GM19468 (cell line): ENCODE data around the gene PGF.
"Not testable (repeated sequence)": the region's sequence is repeated elsewhere in the genome, so short reads cannot be mapped to it uniquely, and the experiment has no call there.

Experiments
- ATAC-seq: cut with Tn5 transposase; IDR thresholded peaks from one replicate; pipeline ENCODE4 v1.9.1; 2021; ENCODE audit warnings: mild to moderate bottlenecking, moderate library complexity, moderate number of reproducible peaks; ENCODE audit not compliant: unreplicated experiment; ENCODE audit errors: extremely low read depth

PGF gene

GRCh38 chr14:74955229-74956026 is at the start of gene PGF:
Gene PGF (minus strand): TSS chr14:74955597. CDS start chr14:74955242, 355 bp downstream.
- ATAC-seq = no peak

DNA sequence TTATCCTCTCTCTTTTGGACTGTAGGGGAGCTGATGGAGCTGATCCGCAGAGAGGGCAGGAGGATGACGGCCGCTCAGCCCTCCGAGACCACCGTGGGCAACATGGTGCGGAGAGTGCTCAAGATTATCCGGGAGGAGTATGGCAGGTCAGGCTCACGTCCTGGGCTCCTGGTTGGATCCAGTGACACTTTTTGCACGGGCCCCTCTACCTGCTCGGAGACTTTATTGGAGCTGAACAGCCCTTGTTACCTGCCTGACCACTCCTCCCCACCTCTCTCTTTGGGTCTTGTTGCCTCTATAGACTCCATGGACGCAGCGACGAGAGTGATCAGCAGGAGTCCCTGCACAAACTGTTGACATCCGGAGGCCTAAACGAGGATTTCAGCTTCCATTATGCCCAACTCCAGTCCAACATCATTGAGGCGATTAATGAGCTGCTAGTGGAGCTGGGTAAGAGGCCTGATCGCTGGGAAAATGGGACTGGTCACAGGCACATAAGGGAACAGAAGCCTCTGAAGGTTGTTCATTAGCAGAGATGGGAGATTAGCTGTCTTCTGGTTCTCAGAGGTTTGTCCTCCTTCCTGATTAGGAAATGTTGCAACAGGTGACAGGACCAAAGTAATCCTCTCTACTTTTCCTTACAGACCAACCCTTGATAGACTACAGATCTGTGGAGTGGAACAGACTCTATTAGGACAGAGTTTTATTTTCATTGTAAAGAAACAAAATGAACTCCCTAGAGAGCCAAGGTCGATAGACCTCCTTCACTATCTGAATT is 48.0 kb upstream of the PGF start:
- no peak for ATAC-seq

- ATAC-seq = peak; percentile 89
These were observed 47.2 kb upstream of the PGF start, which contains the start of gene EIF2B2 for GRCh38 chr14:75002392-75003249. Gene EIF2B2 (plus strand): TSS chr14:75002921. CDS start chr14:75002991, 70 bp downstream.

DNA sequence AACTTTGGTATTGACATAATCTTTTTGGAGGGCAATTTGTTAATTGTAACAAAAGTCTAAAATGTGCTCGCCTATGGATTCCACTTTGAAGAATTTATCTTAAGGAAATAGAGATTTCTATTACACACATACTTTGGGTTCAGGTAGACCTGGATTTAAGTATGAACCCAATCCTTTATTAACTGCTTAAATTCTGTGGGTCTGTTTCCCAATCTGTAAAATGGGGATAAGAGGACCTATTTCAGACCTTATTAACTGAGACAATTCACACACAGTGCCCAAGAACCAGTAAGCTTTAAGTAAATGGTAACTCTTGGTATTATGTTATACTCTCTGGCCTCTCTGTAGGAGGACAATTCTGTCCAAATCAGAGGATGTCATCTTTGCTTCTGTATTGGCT is 46.5 kb upstream of the PGF start:
- no peak for ATAC-seq

DNA sequence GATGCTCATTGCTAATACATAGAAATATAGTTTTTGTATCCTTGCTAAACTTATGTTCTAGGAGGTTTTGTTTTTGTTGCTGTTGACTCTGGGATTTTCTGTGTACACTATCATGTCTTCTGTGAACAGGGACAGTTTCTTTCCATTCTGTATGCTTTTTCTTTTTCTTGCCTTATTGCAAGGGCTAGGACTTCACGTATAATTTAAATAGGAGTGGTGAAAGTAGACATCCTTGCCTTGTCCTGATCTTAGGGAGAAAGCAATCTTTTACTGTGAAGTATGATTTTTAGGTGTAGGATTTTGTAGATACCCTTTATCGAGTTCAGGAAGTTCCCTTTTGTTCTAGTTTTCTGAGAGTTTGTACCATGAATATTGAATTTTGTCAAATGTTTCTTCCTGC is 45.9 kb upstream of the PGF start:
- no peak for ATAC-seq

DNA sequence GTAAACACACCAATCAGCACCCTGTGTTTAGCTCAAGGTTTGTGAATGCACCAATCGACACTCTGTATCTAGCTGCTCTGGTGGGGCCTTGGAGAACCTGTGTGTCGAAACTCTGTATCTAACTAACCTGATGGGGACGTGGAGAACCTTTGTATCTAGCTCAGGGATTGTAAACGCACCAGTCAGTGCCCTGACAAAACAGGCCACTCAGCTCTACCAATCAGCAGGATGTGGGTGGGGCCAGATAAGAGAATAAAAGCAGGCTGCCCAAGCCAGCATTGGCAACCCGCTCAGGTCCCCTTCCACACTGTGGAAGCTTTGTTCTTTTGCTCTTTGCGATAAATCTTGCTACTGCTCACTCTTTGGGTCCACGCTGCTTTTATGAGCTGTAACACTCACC is 40.4 kb upstream of the PGF start:
- not testable (repeated sequence) for ATAC-seq

DNA sequence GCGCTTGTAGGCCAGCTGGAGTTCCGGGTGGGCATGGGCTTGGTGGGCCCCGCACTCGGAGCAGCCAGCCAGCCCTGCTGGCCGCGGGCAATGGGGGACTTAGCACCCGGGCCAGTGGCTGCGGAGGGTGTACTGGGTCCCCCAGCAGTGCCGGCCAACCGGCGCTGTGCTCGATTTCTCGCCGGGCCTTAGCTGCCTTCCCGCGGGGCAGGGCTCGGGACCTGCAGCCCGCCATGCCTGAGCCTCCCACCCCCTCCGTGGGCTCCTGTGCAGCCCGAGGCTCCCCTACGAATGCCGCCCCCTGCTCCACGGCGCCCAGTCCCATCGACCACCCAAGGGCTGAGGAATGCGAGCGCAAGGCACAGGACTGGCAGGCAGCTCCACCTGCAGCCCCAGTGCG is 38.8 kb upstream of the PGF start:
- not testable (repeated sequence) for ATAC-seq

- no peak for ATAC-seq
These were observed 33.6 kb upstream of the PGF start for GRCh38 chr14:74988993-74989392.

- ATAC-seq = no peak
These were observed 32.7 kb upstream of the PGF start for GRCh38 chr14:74988131-74988530.

- ATAC-seq = no peak
These were observed 30.4 kb upstream of the PGF start for GRCh38 chr14:74985806-74986205.

DNA sequence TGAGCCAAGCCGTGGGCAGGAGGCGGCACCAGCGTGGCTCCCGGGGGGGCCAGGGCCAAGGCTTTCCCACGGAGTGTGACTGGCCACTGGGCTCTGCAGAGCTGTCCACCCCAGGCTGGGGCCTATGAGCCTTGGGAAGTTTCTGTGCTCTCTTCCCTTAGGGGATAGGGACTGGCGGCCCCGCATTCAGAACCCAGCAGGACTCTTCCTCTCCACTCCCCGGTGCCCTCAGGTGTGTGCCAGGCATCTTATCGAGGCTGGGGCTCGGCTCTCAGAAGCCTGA is 29.6 kb upstream of the PGF start:
- no peak for ATAC-seq

- ATAC-seq = no peak
These were observed 29.0 kb upstream of the PGF start for GRCh38 chr14:74984236-74985027.

DNA sequence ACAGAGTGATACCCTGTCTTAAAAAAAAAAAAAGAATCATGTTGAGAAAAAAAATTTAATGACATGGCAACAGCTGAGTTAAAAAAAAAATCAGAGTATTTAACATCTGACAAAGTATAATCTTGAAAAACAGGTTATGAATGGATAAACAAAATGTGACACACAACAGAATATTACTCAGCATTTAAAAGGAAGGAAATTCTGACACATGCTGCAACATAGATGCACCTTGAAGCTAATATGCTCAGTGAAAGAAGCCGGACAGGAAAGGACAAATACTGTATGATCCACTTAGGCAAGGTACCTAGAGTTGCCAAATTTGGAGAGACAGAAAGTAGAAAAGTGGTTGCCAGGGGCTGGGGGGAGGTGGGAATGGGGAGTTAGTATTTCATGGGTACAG is 27.9 kb upstream of the PGF start:
- no peak for ATAC-seq

DNA sequence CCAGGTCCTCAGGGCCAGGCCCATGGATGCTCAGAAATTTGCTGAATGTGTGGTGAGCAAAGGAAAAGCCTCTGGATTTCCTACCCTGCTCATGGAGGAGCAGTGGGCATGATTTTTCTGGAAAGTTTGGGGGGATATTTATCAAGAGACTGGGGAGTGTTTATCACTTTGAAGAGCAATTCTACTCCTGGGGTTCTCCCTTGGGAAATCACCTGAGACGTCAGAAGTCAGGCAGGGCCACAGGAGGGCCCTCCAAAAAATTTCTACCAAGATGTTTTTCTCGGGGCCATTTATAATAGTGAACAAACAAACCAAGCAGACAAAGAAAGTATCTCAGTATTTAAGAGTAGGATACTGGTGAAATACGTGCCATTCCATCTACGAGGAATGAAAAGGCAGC is 27.3 kb upstream of the PGF start:
- no peak for ATAC-seq

- no peak for ATAC-seq
These were observed 26.4 kb upstream of the PGF start for GRCh38 chr14:74981833-74982232.

DNA sequence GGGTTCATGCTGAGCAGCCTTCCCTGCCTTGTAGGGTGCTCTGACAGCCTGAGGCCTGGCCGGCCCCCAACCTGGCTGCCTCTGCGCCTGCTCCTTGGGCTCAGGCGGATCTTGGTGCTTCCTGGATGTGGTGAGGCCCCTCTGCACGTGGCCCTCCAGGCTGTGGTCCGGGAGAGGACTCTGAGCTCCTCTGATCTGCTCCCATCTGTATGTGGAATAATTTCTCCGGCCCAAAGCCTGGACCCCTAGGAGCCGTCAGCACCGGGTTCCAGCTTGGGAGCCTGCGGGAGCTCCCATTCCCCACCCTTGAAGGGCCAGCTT is 26.0 kb upstream of the PGF start:
- no peak for ATAC-seq

GRCh38 chr14:74980731-74981461 is 25.5 kb upstream of the PGF start:
- no peak for ATAC-seq

DNA sequence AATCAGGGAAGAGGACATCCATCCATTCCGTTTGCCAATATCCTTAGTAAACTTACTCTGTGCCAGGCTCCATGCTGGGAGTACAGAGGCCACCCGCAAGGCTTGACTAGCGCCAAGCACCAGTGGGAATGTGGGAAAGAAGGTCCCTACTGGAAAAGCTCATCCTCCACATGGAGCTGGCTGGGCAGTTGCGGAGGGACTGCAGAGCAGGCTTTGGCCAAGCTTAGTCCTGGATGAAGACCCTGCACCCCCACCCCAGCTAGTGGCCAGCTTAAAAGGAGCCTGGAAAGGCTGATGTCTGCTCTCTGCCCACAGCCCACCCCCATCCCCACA is 25.0 kb upstream of the PGF start:
- ATAC-seq = no peak
